ENCODE data around the gene HOXB4.

The HOXB4 gene

GRCh38 chr17:48601207-48601538, 23.0 kb upstream of the HOXB4 start:
- no peak for DNase-seq

GRCh38 chr17:48600244-48601098, 22.3 kb upstream of the HOXB4 start:
- no peak for DNase-seq

DNA sequence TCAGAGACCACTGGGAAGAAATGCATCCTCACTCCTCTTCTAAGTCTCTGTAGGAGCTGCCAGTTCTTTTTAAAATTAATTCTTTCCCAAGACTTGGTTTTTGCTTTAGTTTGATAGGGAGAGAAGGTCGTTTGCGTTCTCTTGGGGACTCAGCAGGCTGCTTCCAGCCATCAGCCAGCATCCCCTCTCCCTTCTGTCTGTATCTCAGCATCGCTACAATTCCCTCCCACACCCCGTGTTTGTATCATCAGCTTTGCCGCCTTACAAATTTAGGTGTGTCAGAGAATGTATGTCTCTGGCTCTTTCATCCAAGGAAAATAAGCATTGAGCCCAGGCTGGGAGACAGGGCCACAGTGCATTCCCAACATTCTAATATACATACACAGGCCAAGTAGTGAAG, 21.2 kb upstream of the HOXB4 start:
- DNase-seq, result no peak

DNA sequence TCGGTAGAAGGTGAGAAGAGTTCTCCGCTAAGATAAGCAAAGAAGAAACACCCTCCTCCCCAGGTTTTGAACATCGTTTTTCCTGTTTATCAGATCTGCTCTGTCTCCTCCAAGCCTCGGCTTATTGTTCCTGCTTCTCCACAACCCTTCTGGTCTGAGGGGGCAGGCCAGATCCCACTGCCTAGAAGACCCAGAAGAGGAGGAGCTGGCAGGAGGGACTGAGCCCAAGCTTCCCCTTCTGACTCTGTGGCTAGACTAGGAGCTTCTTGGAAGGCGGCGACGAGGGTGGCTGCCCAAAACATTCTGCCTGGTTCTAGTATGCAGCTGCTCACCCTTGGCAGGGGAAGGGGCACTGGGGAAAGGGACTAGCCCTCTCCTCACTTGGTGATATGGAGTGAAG, 20.6 kb upstream of the HOXB4 start:
- no peak for DNase-seq

DNA sequence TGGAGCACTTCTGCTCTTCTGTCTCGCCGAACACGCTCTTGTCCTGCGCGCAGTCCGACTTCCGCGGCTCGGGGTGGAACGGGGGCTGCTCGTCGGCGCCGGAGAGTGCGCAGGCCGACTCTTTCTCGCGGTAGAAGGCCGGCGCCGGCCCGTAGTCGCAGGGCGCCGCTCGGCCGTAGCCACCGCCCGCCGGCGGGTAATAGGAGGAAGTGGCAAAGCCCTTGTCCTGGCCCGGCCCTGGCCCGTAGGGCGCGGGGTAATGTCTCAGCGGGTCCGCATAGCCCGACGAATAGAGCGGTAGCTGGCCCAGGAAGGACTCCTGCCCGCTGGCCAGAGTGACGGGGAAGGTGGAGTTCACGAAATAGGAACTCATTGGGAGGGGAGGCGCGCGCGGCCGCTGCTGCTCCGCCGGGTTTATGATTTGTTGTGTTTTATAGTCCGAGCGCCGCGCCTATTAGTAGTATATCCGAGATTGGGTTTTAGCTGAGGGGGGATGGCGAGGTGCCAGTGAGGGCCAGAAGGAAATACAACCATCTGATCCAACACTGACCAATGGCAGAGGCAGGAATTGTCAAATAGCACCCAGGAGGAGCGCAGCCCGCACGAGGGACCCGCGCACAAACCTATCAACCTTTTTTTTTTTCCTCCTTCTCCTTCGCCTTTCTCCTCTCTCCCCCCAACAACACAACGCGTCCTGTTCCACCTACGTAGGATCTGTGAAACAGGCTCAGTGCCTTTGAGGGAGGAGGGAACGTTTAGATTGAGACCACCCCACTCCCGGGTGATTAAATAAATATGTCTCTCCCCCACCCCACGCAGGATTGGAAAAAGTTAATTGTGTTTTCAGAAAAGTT, 19.9 kb upstream of the HOXB4 start:
- peak; percentile 16 for DNase-seq

DNA sequence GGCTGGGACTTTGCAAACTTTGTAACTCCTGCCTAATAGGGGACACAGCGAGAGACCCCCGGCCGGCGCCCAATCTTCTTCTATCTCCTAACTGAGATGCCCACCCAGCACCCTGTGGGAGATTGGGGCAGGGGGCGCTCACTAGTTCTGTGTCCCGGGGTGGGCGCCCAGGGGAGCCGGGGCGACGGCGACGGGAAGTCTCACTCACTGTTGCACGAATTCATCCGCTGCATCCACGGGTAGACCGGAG, 19.3 kb upstream of the HOXB4 start:
- no peak for DNase-seq

- DNase-seq, result no peak
Observed at GRCh38 chr17:48596735-48597527, 18.8 kb upstream of the HOXB4 start.

DNA sequence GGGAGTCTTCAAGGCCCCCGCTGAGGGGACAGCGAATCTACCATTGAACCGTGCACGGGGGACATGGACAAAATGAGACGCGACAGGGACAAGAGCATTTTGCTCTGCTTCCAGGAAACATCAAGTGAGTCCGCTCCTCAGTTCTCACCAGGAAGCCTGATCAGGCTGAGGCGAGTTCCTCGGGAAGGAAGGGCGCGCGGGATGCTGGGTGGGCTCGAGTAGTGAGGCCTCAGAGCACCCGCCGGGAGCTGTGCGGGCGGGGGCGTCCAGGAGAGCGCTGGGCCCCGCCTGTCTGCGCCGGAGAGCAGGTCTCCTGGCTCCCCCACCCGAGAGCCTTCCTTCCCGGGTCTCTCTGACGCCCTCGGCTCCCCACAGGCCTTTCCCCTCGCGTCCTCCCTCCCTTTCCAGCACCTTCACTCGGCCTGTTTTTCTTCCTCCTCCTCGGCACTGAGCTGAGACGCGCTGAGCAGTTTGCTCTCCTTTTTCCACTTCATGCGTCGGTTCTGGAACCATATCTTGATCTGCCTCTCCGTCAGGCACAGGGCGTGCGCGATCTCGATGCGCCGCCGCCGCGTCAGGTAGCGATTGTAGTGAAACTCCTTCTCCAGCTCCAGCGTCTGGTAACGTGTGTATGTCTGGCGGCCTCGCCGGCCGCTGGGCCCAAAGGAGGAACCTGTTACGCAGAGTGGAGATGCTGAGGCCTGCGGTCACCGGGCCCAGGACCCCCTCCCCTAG, 18.0 kb upstream of the HOXB4 start:
- peak; percentile 20 for DNase-seq

- DNase-seq, result no peak
Observed at GRCh38 chr17:48595278-48595999, 17.3 kb upstream of the HOXB4 start.

GRCh38 chr17:48594538-48595277, 16.6 kb upstream of the HOXB4 start:
- DNase-seq, result no peak

- DNase-seq, result peak; percentile 70
Observed at GRCh38 chr17:48593840-48594537, 15.8 kb upstream of the HOXB4 start.

- peak; percentile 26 for DNase-seq
Observed at GRCh38 chr17:48593126-48593829, 15.1 kb upstream of the HOXB4 start, which contains the start of gene HOXB5. Gene HOXB5 (minus strand): TSS chr17:48593779. CDS start chr17:48593682, 97 bp downstream.

DNA sequence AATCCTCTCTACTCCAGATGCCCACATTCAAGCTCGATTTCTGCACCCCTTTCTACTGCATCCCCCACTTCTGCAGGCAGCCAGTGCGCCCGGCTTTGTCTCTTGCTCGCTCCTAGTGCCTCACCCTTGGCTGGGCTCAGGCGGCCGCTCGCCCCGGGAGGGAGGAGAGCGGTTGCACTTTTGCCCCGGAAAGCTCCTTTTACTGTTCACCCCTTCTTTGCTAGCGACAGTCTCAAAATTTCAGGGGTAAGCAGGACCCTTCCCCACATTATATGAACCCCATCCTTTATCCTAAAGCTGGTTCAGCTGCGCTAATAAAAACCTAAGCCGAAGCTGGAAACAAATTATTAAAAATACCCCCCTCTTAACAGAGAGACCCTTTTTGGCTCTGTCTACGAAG, 14.4 kb upstream of the HOXB4 start:
- DNase-seq, result no peak

- DNase-seq, result no peak
Observed at GRCh38 chr17:48592057-48592514, 13.9 kb upstream of the HOXB4 start.

DNA sequence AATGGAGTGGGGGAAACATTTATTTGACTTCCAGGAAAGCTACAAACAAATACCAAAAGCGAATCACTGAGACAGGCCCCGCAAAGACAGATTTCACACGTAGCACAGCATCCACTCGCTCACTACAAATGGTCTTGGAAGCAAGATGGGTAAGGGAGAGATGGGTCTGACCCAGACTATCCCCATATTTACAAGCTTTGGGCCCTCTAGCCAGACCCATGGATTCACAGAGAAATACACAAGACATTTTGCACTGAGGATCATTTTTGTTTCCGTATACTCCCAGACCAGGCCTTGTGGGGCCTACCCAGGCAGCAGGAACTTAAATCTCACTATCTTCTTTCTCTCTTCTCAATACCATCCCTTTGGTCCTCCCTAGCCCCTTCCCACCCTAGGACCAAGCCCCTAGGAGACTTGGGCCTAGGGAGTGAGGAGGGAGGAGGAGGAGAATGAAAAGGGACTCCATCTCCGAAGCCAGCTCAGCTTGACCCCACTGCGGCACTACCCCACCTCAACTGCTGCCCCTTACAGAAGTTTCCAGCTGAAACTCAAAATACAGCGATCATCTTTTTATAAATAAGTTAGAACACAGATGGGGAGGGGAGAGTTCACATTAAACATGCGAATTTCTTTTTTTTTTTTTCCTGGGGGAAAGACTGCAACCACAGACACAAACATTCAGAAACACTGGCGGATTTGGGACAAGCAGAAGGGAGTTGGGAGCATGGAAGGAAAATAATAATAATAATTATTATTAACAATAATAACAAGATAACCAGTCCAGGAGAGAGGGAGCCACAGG, 13.3 kb upstream of the HOXB4 start:
- DNase-seq, result no peak

- no peak for DNase-seq
Observed at GRCh38 chr17:48590607-48591161, 12.5 kb upstream of the HOXB4 start.

DNA sequence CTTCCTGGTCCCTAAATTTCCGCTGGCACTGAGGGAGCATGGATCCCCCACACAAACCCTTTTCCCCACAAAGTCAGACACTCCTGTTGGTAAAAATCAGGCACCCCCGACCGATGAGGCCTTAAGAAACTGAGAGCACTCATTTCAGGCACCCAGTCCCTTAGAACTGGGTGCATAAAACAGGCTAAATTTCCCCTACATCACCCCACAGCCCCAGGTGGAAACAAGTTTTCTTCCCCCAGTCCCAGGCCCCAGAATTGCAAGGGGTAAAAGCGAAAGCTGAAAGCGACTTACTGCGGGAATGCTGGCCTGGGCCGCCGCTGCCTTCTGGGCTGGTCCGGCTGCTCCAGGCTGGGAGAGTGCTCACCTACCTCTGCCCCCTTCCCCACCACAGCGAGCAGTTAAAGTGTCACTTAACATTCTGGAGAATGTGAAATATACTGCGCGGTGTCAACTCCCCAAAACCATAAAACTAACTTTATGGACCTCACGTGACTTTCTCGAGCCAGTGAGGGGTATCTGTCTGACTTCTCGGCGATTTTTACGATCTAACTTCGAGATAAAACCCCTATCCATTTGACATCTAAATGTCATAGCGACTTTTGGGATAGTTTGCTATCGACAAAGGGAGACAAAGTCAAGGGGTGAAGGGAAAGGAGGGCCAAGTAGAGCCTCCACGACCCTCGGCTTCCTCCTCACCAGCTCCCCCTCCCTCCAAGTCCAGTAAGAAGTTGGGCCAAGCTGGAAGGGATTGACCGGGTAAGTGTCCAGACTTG, 11.9 kb upstream of the HOXB4 start, which contains the start of gene HOXB3:
TSS of gene HOXB3 (minus strand) at position 411 of the 776 bp plus-strand sequence. CDS start 37,767 bp downstream, outside the sequence.
- no peak for DNase-seq
